Body of pancreas (tissue), 4 donors: Measurements from ENCODE around the gene IL31RA. TPM values are rescaled to one million over a fixed set of nuclear protein-coding genes. Genes with fewer than 3 reads are reported as not detected.
A peak's percentile ranks its signal among the peaks of the same experiment; 100 is the strongest.

Experiments used
- ATAC-seq: fragments of 150-250 bp; one replicate; pipeline ENCODE4 v1.9.1; 2016
- DNase-seq, 4 donors: peaks; one replicate each; pipeline ENCODE4 v3.0.0-alpha.2; 2019
- H3K27ac ChIP-seq, 4 donors: fragments of 200-600 bp; sonication (generic); 1 replicate in 3 of 4; 2 replicates in 1 of 4; pipeline versions ENCODE4 v1.5.1 to v1.6.1; 2016 to 2019; ENCODE audit warnings: mild to moderate bottlenecking in 1 of 4, mixed read lengths in 1 of 4, moderate library complexity in 1 of 4
- H3K27me3 ChIP-seq, 2 donors: fragments of 200-600 bp; sonication (generic); one replicate each; pipeline ENCODE4 v1.6.0; 2016; ENCODE audit warnings: mild to moderate bottlenecking in 1 of 2
- H3K36me3 ChIP-seq, 2 donors: fragments of 200-600 bp; sonication (generic); replicated peaks in 1 of 2; 2 replicates each; pipeline ENCODE4 v1.5.1; 2016; ENCODE audit warnings: low read depth in 2 of 2; ENCODE audit not compliant: insufficient read depth in 1 of 2
- H3K4me1 ChIP-seq: fragments of 200-600 bp; sonication (generic); one replicate; pipeline ENCODE4 v1.6.0; 2016
- H3K4me3 ChIP-seq, 2 donors: fragments of 200-600 bp; sonication (generic); 1 replicate in 1 of 2; 2 replicates in 1 of 2; pipeline ENCODE4 v1.5.1; 2016 to 2019
- H3K9me3 ChIP-seq, 3 donors: fragments of 200-600 bp; sonication (generic); 1 replicate in 2 of 3; 2 replicates in 1 of 3; pipeline ENCODE4 v1.5.1; 2016
- CTCF ChIP-seq, 7 experiments: fragments of 450-650 bp in 4 of 7; fragments of 200-600 bp in 3 of 7; sonication (generic) in 3 of 7; IDR thresholded peaks; one replicate each; pipeline ENCODE4 v1.5.1; 2016 to 2019; ENCODE audit warnings: antibody characterized with exemption in 7 of 7
- POLR2A ChIP-seq, 3 donors: fragments of 450-650 bp; IDR thresholded peaks; one replicate each; pipeline ENCODE4 v1.6.1; 2016; ENCODE audit warnings: antibody characterized with exemption in 3 of 3, mild to moderate bottlenecking in 2 of 3
- WGBS, 2 donors: methylation state at CpG; one replicate each; pipeline ENCODE4 v1.1.5; 2017; 5-methylcytosine and 5-hydroxymethylcytosine counted together
- intact Hi-C: fragments of 100-400 bp; cut with DNase I; formaldehyde crosslinking; loops from one replicate; pipeline ENCODE4 v1.15.1; 2023
- total RNA-seq, 2 donors: library from RNA; depleted of rRNA; stranded (reverse); fragments of >200 nt; gene quantifications; one replicate each; pipeline ENCODE4 v1.1.0, GENCODE V29; 2016

Gene IL31RA
- total RNA-seq, 2 donors from 2014 or later, result not detected

DNA sequence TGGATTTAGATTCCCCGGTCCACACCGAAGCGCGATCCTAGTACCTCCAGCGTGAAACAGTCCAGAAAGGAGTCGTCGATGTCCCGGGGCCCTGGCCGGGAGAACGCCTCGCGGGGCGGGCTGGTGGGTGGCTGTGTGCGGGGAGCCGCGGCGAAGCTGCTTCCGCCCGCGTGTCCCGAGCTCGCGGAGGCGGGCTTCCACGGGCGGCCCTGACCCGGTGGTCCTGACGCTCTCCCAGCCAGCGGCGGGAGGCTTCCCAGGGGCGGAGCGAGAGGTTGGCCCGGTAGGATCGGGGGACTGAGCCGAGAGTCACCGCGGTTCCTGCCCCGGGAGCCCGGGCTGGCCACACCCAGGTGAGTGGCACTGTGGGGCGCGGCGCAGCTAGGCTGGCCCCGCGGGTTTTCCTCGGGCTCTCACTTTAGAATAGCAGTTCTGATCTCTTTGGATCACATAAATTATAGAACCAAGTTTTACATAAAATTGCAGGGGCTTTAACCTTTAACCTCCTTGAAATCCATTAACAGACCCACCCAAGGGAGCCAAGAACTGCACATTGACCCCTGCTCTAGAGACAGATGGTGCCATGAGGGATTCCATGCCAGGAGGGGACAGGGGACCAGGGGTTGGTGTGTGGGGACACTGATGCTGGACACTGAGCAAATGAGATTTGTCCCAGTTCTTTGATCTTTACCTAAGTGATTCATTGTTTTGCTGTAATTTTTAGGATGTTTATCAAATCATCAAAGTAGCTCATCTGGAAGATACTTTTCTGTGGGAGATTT, 29.2 kb upstream of the IL31RA start:
- 6 to 23% methylated on average over 11 to 45 of the region's 45 CpGs for WGBS, 2 donors
- peak; percentile 81 for ATAC-seq
- TF ChIP-seq CTCF (IDR thresholded peaks at IDR 0.05) (no peak), POLR2A (IDR thresholded peaks at IDR 0.05) (peak in 2 of 3 donors; percentile 25 to 50)
- H3K9me3 ChIP-seq, result no peaks in the 10 kb centered on the region
- no peaks in the 10 kb centered on the region for H3K36me3 ChIP-seq
- H3K27me3 ChIP-seq, result no peaks in the 10 kb centered on the region
- peak overlapping the region in 1 of 2 donors; percentile 34 for H3K4me3 ChIP-seq
- H3K27ac ChIP-seq, result no peak overlapping the region
- peaks cover 9% of the 10 kb centered on the region for H3K4me1 ChIP-seq
- DNase-seq, result peak; percentile 34 to 61 (median 38)
- intact Hi-C loops, result no loop called here

- DNase-seq (no peak), ATAC-seq (peak; percentile 15)
- Histone ChIP-seq H3K36me3 (no peaks in the 10 kb centered on the region), H3K27me3 (no peaks in the 10 kb centered on the region), H3K27ac (no peak overlapping the region), H3K4me3 (no peak overlapping the region), H3K4me1 (peaks cover 9% of the 10 kb centered on the region), H3K9me3 (no peaks in the 10 kb centered on the region)
- 61 to 73% methylated on average over 1 of the region's 1 CpG for WGBS, 2 donors
- TF ChIP-seq POLR2A (IDR thresholded peaks at IDR 0.05) (no peak), CTCF (IDR thresholded peaks at IDR 0.05) (no peak)
- intact Hi-C loops, result no loop called here
These were observed 27.9 kb upstream of the IL31RA start for GRCh38 chr5:55823151-55823796.

GRCh38 chr5:55829956-55830355, 21.2 kb upstream of the IL31RA start:
- Histone ChIP-seq H3K27me3 (no peaks in the 10 kb centered on the region), H3K9me3 (no peaks in the 10 kb centered on the region), H3K27ac (no peak overlapping the region), H3K4me3 (no peak overlapping the region), H3K36me3 (no peaks in the 10 kb centered on the region), H3K4me1 (no peaks in the 10 kb centered on the region)
- no peak for TF ChIP-seq CTCF (IDR thresholded peaks at IDR 0.05)
- no peak for TF ChIP-seq POLR2A (IDR thresholded peaks at IDR 0.05)
- intact Hi-C loops, result no loop called here
- WGBS, 2 donors, result 93 to 96% methylated on average over 3 of the region's 3 CpGs
- ATAC-seq, result no peak
- DNase-seq, result no peak

GRCh38 chr5:55832446-55832845, 18.7 kb upstream of the IL31RA start:
- no peak for DNase-seq
- 94% methylated on average over 17 of the region's 17 CpGs for WGBS, 2 donors

More at GRCh38 chr5:55832446-55832845, 18.7 kb upstream of the IL31RA start:
- H3K27ac ChIP-seq, result no peak overlapping the region
- H3K4me3 ChIP-seq, result no peak overlapping the region
- TF ChIP-seq POLR2A (IDR thresholded peaks at IDR 0.05) (no peak), CTCF (IDR thresholded peaks at IDR 0.05) (no peak)
- H3K36me3 ChIP-seq, result no peaks in the 10 kb centered on the region
- no peaks in the 10 kb centered on the region for H3K4me1 ChIP-seq
- no peaks in the 10 kb centered on the region for H3K9me3 ChIP-seq
- intact Hi-C loops, result no loop called here
- H3K27me3 ChIP-seq, result no peaks in the 10 kb centered on the region
- ATAC-seq, result no peak
